Sigmoid colon (tissue), 4 donors: ENCODE data around the gene ADAP2.

Source experiments
- CTCF ChIP-seq, 4 experiments: fragments of 450-650 bp in 3 of 4; fragments of 200-600 bp in 1 of 4; IDR thresholded peaks; one replicate each; pipeline ENCODE4 v1.5.1; 2016 to 2019; ENCODE audit warnings: antibody characterized with exemption in 4 of 4, mild to moderate bottlenecking in 3 of 4, moderate library complexity in 2 of 4
- EP300 ChIP-seq, 4 donors: sonication (generic); formaldehyde crosslinking; IDR thresholded peaks; one replicate each; pipeline ENCODE4 v1.6.1; 2017; ENCODE audit warnings: antibody characterized with exemption in 4 of 4
- POLR2A ChIP-seq, 2 donors: fragments of 450-650 bp; IDR thresholded peaks; one replicate each; pipeline ENCODE4 v1.6.1; 2016; ENCODE audit warnings: antibody characterized with exemption in 2 of 2, mild to moderate bottlenecking in 2 of 2, moderate library complexity in 2 of 2
- POLR2AphosphoS5 ChIP-seq, 4 donors: sonication (generic); formaldehyde crosslinking; IDR thresholded peaks; one replicate each; pipeline ENCODE4 v1.6.1; 2017; ENCODE audit warnings: antibody characterized with exemption in 4 of 4

- TF ChIP-seq CTCF (IDR thresholded peaks at IDR 0.05) (no peak), POLR2A (IDR thresholded peaks at IDR 0.05) (no peak), POLR2AphosphoS5 (IDR thresholded peaks at IDR 0.05) (no peak), EP300 (IDR thresholded peaks at IDR 0.05) (no peak)
Measured at GRCh38 chr17:30905742-30906100, 16.0 kb upstream of the ADAP2 start.
